ENCODE results near the gene ZNF608. TPM values are rescaled to one million over a fixed set of nuclear protein-coding genes. Genes with fewer than 3 reads are reported as not detected.

The ZNF608 gene
- total and polyA plus RNA-seq, 9 of the 15 experiments (the other 6 are each of a cell fraction or from before 2014, with no cell fraction given): 0.38 to 1.5 (median 1.00) TPM

DNA sequence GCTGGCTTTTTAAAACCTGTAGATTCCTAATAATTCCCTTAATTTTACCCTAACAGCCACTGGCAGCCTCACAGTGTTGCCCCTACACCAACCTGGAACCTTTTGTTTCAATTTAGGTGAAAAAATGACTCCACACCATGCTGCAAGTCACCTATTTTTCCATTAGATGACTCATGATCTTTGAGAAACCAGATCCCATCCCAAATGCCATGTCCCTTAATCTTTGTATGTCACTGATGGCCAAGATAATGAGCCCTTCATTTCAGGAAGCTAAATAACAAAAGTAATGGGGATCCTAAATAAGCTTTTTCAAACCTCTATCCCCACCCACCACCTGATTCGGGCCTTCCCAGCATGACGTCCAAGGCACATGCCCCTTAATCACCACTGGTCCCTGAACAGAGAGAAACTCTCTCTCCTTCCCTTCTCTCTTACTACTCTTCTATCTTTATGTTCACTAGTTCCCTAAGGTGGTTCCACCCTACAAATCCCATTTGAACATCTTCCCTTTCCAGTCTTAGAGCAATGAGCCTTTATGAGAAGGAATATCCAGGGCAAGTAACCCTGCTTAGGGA, 33.6 kb downstream of the ZNF608 start:
- in situ Hi-C loops (cut with MboI): no loop called here
- H3K79me2 ChIP-seq (ENCODE audit: control insufficient read depth, insufficient read depth, low read length): no peaks in the 10 kb centered on the region
- BruUV-seq (replicated peaks): no TSS peak
- FAIRE-seq: no peak
- peaks cover 0 to 14% of the 10 kb centered on the region in 2 experiments; a peak in 2 of 5 replicates for H3K4me1 ChIP-seq (replicated peaks in 1 of 2; ENCODE audit: control insufficient read depth in 2 of 2, insufficient read depth in 2 of 2, low read length in 2 of 2)
- ChIA-PET POLR2A (interaction anchor here (0.7 to 1.3 kb wide), 2 partner anchors 8 to 11 kb away, joined by 3 to 4 read pairs; no protein-coding TSS in a partner anchor), CTCF (ENCODE audit: low intra/inter-chr PET ratio) (no interaction called here)
- peak overlapping the region; percentile 64; the same call in 1 of the 3 replicates for H3K27ac ChIP-seq (ENCODE audit: extremely low read depth, low read depth, low read length)
- H2AFZ ChIP-seq (ENCODE audit: low read depth, low read length): peak overlapping the region; percentile 59
- 39% methylated on average over 2 of the region's 2 CpGs for WGBS (ENCODE audit: insufficient coverage, low coverage, missing lambda C conversion rate)
- peak in 1 of 4 experiments; percentile 20 for DNase-seq (ENCODE audit: extremely low read depth in 1 of 4, low spot score in 3 of 4)
- no peaks in the 10 kb centered on the region for H3K27me3 ChIP-seq (ENCODE audit: control insufficient read depth in 2 of 2, insufficient read depth in 2 of 2, low read length in 2 of 2)
- no peak overlapping the region for H3K4me3 ChIP-seq
- no peaks in the 10 kb centered on the region for H4K20me1 ChIP-seq (replicated peaks; ENCODE audit: control insufficient read depth, insufficient read depth, low read length)
- no peaks in the 10 kb centered on the region for H3K9me3 ChIP-seq (replicated peaks; ENCODE audit: control insufficient read depth, insufficient read depth, low read depth, low read length)
- no peak overlapping the region for H3K9ac ChIP-seq (ENCODE audit: insufficient read depth in 1 of 2, low read depth in 2 of 2, low read length in 2 of 2)
- peak; percentile 40; the same call in 1 of the 3 replicates for ATAC-seq
- peak overlapping the region; percentile 20; the same call in 1 of the 2 replicates for H3K4me2 ChIP-seq (ENCODE audit: insufficient read depth, low read length)
- no peaks in the 10 kb centered on the region for H3K9me1 ChIP-seq (ENCODE audit: control insufficient read depth, insufficient read depth, low read length)
- intact Hi-C loops (cut with micrococcal nuclease): no loop called here
- no peaks in the 10 kb centered on the region for H3K36me3 ChIP-seq (ENCODE audit: control insufficient read depth, insufficient read depth, low read length)
- no peak for TF ChIP-seq FOXK1 (CRISPR knock-in tag; IDR thresholded peaks at IDR 0.05; ENCODE audit: borderline replicate concordance)
- TF ChIP-seq JUND (IDR thresholded peaks at IDR 0.05; ENCODE audit: borderline replicate concordance, low read depth, low read length): peak; percentile 56; the same call in 1 of the 2 replicates
- peak; percentile 58; the same call in 1 of the 3 replicates for TF ChIP-seq JUND (tag; IDR thresholded peaks at IDR 0.05; ENCODE audit: borderline replicate concordance, low read depth, low read length)
- TF ChIP-seq ATF2 (CRISPR knock-in tag; IDR thresholded peaks at IDR 0.05): no peak
- TF ChIP-seq L3MBTL2 (IDR thresholded peaks at IDR 0.05): peak; percentile 36; the same call in 1 of the 2 replicates
- TF ChIP-seq PBX2 (CRISPR knock-in tag; IDR thresholded peaks at IDR 0.05; ENCODE audit: low read depth): no peak
- TF ChIP-seq PBX2 (tag; conservative IDR thresholded peaks at IDR 0.05; ENCODE audit: low read depth): peak; percentile 21; the same call in 1 of the 2 replicates
- TF ChIP-seq ARID1B (IDR thresholded peaks at IDR 0.05): peak; percentile 43
- no peak for TF ChIP-seq LARP7 (IDR thresholded peaks at IDR 0.05)
- no peak for TF ChIP-seq DDX20 (tag; IDR thresholded peaks at IDR 0.05; ENCODE audit: low read depth)
- peak; percentile 82 for TF ChIP-seq FOSL1 (tag; conservative IDR thresholded peaks at IDR 0.05)
